Memory B cell (primary cell): Measurements from ENCODE around the gene USB1.

Experiments
- ATAC-seq: fragments of 150-1000 bp; cut with Tn5 transposase; 2 replicates; pipeline ENCODE4 v1.10.0; 2021; ENCODE audit warnings: low read depth, mild to moderate bottlenecking, moderate library complexity
- DNase-seq, 2 donors: peaks; one replicate each; pipeline ENCODE4 v3.0.0; 2022; ENCODE audit warnings: low spot score in 2 of 2
- H3K27ac Mint-ChIP-seq: one replicate; pipeline ENCODE4 v1.8.0; 2022; ENCODE audit warnings: mild to moderate bottlenecking, moderate library complexity, mixed read lengths
- H3K27me3 Mint-ChIP-seq: one replicate; pipeline ENCODE4 v1.8.0; 2022; ENCODE audit warnings: mixed read lengths
- H3K36me3 Mint-ChIP-seq: one replicate; pipeline ENCODE4 v1.8.0; 2022; ENCODE audit warnings: mild to moderate bottlenecking, mixed read lengths
- H3K4me1 Mint-ChIP-seq: one replicate; pipeline ENCODE4 v1.8.0; 2022; ENCODE audit warnings: mixed read lengths
- H3K4me3 Mint-ChIP-seq: one replicate; pipeline ENCODE4 v1.8.0; 2022; ENCODE audit warnings: mild to moderate bottlenecking, moderate library complexity, mixed read lengths
- H3K9me3 Mint-ChIP-seq: one replicate; pipeline ENCODE4 v1.8.0; 2022; ENCODE audit warnings: mixed read lengths

The USB1 gene, protein sequence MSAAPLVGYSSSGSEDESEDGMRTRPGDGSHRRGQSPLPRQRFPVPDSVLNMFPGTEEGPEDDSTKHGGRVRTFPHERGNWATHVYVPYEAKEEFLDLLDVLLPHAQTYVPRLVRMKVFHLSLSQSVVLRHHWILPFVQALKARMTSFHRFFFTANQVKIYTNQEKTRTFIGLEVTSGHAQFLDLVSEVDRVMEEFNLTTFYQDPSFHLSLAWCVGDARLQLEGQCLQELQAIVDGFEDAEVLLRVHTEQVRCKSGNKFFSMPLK

DNA sequence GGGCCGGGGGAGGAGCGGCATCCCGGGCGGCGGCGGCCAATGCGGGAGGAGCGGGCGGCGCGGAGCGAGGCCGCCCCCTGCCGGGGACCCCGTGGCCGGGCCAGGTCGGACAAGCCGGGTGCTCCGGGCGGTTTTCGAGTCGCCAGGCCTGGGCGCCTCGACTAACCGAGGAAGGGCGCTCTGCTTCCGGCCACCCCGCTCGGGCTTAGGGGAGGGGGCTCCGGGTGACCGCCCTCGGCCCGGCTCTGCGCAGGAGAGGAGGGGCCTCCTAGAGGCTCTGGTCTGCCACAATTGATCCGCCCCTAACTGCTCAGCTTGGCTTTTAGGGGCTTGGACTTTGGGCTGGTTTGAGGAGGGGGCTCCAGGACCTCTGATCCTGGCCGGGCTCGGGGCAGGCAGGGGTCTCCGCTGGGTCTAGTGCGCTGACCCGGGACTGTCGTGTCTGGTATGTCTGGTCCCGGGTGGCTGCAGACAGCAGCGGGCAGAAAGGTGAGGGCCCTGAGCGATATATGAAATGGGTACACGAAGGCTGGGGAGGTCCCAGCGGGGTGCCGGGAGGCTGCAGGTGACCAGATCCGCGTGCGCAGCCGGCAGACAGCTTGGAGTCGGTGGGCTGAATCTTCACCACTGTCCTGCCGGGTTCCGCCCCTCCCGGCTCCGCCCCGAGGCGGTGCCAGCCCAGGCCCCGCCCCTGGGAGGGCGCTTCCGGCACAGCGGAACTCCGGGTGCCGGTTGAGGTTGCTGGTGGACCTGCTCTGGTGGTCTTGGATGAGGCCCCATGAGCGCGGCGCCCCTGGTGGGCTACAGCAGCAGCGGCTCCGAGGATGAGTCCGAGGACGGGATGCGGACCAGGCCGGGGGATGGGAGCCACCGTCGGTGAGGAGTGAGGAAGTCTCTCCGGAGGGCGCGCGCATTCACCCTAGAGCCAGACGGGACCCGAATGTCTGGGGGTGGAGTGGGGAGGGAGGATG lies at the start of gene USB1:
Gene USB1, plus strand, starts transcription at position 702 of the 971 bp plus-strand sequence. Its CDS starts 77 bp downstream, at position 779.
- ATAC-seq = peak; percentile 79

DNA sequence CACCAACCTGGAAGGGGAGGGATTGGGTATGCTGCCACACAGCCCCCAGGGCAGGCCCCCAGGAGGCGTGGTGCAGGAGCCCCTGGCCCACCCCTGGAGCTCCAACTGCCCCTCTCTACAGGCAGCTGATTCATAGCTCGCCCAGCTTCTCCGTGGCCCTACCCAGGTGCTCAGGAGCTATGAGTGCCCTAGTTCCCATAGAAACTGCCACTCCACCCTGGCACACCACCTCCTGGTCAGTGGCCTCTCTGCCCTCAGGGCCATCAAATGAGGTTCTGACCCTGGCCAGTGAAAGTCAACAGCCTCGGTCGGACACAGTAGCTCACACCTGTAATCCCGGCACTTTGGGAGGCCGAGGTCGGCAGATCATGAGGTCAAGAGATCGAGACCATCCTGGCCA lies 48.3 kb upstream of the USB1 start:
- Mint-ChIP-seq H3K36me3 (no peaks in the 10 kb centered on the region), H3K27ac (no peak overlapping the region), H3K9me3 (no peaks in the 10 kb centered on the region), H3K4me3 (no peak overlapping the region), H3K4me1 (no peaks in the 10 kb centered on the region), H3K27me3 (peaks cover 4% of the 10 kb centered on the region)
- ATAC-seq = no peak
- DNase-seq = no peak

More for the DNA sequence above, at the start of gene USB1:
- peak within 1 kb of the TSS; percentile 90 for H3K4me3 Mint-ChIP-seq
- H3K9me3 Mint-ChIP-seq = no peaks in the 10 kb centered on the region
- H3K27me3 Mint-ChIP-seq = no peaks in the 10 kb centered on the region
- H3K27ac Mint-ChIP-seq = peak within 1 kb of the TSS; percentile 87
- peaks cover 26% of the 10 kb centered on the region for H3K4me1 Mint-ChIP-seq
- H3K36me3 Mint-ChIP-seq = peaks cover 12% of the 10 kb centered on the region
- peak; percentile 91 to 94 for DNase-seq

- no peak overlapping the region for H3K27ac Mint-ChIP-seq
- no peak for DNase-seq
- no peaks in the 10 kb centered on the region for H3K9me3 Mint-ChIP-seq
- peaks cover 4% of the 10 kb centered on the region for H3K27me3 Mint-ChIP-seq
- H3K4me1 Mint-ChIP-seq = no peaks in the 10 kb centered on the region
- H3K4me3 Mint-ChIP-seq = no peak overlapping the region
- no peak for ATAC-seq
- no peaks in the 10 kb centered on the region for H3K36me3 Mint-ChIP-seq
Observed at GRCh38 chr16:57953857-57954256, 47.4 kb upstream of the USB1 start.

DNA sequence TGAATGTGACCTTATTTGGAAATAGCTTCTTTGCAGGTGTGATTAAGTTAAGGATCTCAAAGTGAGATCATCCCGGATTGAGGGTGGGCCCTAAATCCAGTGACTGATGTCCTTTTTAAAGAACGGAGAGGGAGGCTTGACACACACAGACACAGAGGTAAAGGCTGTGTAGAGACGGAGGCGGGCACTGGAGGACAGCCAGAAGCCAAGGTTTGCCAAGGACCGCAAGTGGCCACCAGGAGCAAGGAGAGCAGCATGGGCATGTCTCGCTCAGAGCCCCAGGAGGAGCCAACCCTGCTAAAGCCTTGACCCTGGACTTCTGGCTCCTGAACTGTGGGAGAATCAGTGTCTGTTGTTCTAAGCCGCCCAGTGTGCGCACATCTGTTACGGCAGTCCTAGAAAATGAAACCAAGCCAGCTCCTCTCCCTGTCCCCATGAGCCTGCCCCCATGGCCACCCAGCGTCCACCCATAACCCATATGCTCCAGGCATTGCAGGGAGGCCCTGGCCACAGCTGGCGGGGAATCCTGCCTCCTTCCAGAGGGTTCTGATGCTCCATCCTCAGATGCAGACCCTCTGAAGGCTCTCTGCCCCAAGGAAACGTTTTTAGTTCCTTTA lies 45.5 kb upstream of the USB1 start:
- no peak for DNase-seq
- H3K36me3 Mint-ChIP-seq = no peaks in the 10 kb centered on the region
- H3K9me3 Mint-ChIP-seq = no peaks in the 10 kb centered on the region
- H3K27ac Mint-ChIP-seq = no peak overlapping the region
- no peak overlapping the region for H3K4me3 Mint-ChIP-seq
- no peaks in the 10 kb centered on the region for H3K4me1 Mint-ChIP-seq
- peaks cover 8% of the 10 kb centered on the region for H3K27me3 Mint-ChIP-seq
- no peak for ATAC-seq

GRCh38 chr16:57956270-57956808 lies 44.9 kb upstream of the USB1 start:
- no peaks in the 10 kb centered on the region for H3K9me3 Mint-ChIP-seq
- DNase-seq (no peak), ATAC-seq (no peak)
- no peaks in the 10 kb centered on the region for H3K4me1 Mint-ChIP-seq
- no peaks in the 10 kb centered on the region for H3K36me3 Mint-ChIP-seq
- H3K27me3 Mint-ChIP-seq = peaks cover 9% of the 10 kb centered on the region
- H3K27ac Mint-ChIP-seq = no peak overlapping the region
- H3K4me3 Mint-ChIP-seq = no peak overlapping the region

DNA sequence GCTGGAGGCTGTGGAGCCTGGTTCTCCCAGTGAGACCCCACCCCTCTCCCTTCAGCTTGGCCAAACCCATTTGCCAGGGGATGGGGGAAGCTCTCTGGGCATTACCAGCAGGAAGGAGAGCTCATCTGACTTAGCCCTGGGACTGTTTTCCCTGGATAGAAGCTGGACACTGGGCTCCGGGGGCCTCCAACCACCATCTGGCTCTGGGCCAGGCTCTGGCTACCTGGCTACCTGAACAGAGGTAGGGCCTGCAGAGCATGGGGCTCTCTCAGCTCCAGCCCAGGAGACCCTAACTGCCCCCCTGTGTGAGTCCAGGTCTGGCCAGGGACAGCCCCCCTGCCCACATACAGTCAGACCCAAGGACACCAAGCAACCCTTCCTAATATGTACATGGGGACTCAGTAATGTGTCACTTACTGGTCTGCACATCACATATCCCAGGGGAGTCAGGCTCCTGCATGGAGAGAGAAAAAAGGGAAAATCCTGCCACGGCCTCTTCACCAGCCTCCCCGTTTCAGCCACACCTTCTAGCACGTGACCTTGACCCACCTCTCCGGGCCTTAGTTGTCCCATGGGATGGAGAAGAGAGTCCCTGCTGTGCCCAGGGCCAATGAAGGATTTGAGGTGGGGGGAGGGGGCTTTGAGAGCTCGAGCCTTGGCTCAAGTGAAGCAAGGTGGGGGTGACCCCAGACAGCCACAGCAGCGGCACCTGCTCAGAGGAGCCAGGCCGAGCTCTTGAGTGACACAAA lies 44.1 kb upstream of the USB1 start:
- DNase-seq (no peak), ATAC-seq (no peak)
- no peaks in the 10 kb centered on the region for H3K4me1 Mint-ChIP-seq
- no peaks in the 10 kb centered on the region for H3K9me3 Mint-ChIP-seq
- H3K4me3 Mint-ChIP-seq = no peak overlapping the region
- peaks cover 12% of the 10 kb centered on the region for H3K27me3 Mint-ChIP-seq
- no peak overlapping the region for H3K27ac Mint-ChIP-seq
- no peaks in the 10 kb centered on the region for H3K36me3 Mint-ChIP-seq

DNA sequence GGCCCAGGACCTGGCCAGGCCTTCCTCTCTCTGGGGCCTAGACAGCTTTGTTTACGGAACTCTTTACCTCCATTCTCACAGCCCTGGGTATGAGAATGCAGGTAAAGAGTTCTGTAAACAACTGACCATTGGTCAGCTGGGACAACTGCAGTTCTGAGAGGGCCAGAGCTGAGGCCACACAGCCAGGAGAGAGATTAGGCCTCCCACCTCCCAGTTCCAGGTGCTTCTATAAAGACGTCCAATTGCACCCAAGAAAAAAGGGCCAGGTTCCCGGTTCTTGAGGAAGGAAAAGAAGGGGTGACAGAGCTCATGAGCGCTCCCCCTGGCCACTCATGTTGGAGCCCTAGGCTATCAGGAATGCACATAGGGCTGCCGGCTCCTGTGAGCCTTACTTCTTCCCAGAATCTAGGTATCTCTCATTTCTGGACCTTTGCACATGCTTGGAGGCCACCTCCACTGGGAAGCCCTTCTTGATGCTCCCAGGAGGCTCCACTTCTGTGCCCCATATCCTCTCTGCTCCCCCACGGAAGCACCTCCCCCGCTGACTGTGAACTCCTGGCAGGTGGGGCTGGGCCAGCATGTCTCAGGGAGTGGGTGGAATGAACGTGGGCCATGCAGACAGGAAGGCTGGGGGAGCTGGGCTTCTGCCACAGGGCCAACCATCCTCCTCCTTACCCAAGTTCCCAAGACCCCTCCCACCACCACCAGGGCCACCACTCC lies 43.4 kb upstream of the USB1 start:
- Mint-ChIP-seq H3K27ac (no peak overlapping the region), H3K4me1 (no peaks in the 10 kb centered on the region), H3K36me3 (no peaks in the 10 kb centered on the region), H3K4me3 (no peak overlapping the region), H3K9me3 (no peaks in the 10 kb centered on the region), H3K27me3 (peaks cover 13% of the 10 kb centered on the region)
- no peak for DNase-seq
- no peak for ATAC-seq

- peaks cover 14% of the 10 kb centered on the region for H3K27me3 Mint-ChIP-seq
- H3K4me1 Mint-ChIP-seq = no peaks in the 10 kb centered on the region
- ATAC-seq (no peak), DNase-seq (no peak)
- no peaks in the 10 kb centered on the region for H3K36me3 Mint-ChIP-seq
- H3K9me3 Mint-ChIP-seq = no peaks in the 10 kb centered on the region
- H3K4me3 Mint-ChIP-seq = no peak overlapping the region
- no peak overlapping the region for H3K27ac Mint-ChIP-seq
Observed at GRCh38 chr16:57958544-57958943, 42.7 kb upstream of the USB1 start.

DNA sequence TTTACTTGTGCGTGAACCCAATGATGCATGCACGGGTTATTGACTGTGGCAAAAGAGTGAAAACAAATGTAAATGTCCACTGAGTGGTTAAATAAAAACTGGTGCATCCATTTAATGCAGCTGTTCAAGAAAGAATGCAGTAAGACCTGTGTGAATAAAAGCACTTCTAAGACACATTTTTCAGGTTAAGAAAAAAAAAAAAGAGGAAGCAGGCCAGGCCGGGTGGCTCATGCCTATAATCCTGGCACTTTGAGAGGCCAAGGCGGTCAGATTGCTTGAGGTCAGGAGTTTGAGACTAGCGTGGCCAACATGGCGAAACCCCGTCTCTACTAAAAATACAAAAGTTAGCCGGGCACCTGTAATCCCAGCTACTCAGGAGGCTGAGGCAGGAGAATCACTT lies 42.1 kb upstream of the USB1 start:
- ATAC-seq (no peak), DNase-seq (no peak)
- Mint-ChIP-seq H3K27ac (no peak overlapping the region), H3K4me3 (no peak overlapping the region), H3K4me1 (no peaks in the 10 kb centered on the region), H3K36me3 (no peaks in the 10 kb centered on the region), H3K9me3 (no peaks in the 10 kb centered on the region), H3K27me3 (peaks cover 13% of the 10 kb centered on the region)

DNA sequence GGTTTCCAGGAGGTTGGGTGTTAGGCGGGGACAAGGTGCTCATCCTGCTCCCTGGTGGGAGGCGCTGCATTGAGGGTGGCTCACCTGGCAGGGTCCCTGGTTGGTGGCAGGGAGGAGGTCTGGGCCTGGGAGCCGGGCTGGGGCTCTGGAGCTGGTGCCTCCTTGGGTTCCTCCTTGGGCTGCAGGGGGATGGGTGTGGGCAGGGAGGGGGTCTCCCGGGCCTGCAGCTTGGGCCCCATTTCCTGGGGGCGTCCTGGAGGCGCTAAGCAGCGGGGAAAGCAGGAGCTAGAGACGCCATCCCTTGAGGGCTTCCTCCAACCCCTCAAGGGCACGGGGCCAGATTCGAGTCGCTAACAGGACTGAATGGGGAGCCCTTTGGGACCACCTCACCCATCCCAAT lies 41.4 kb upstream of the USB1 start:
- H3K4me3 Mint-ChIP-seq = no peak overlapping the region
- H3K27ac Mint-ChIP-seq = no peak overlapping the region
- H3K4me1 Mint-ChIP-seq = no peaks in the 10 kb centered on the region
- H3K36me3 Mint-ChIP-seq = no peaks in the 10 kb centered on the region
- ATAC-seq (no peak), DNase-seq (no peak)
- peaks cover 11% of the 10 kb centered on the region for H3K27me3 Mint-ChIP-seq
- no peaks in the 10 kb centered on the region for H3K9me3 Mint-ChIP-seq

DNA sequence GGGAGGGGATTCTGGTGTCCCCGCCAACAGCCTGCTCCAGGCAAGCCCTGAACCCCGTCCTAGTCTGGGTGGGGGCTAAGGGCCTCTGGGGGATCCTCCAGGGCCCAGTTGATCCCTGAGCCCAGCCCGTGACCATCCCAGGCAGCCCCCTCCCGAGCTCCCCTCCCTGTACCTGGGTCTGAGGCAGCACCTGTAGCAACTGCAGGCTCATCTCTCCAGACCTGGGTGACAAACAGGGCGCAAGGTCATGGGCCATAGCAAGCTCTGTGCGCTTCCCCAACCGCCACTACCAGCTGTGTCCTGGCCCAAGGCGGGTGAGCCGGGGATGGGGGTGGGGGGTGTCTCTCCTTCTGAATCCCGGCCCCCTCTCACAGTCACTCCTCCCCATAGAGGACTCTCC lies 40.9 kb upstream of the USB1 start:
- no peaks in the 10 kb centered on the region for H3K9me3 Mint-ChIP-seq
- peaks cover 11% of the 10 kb centered on the region for H3K27me3 Mint-ChIP-seq
- no peak overlapping the region for H3K27ac Mint-ChIP-seq
- ATAC-seq (no peak), DNase-seq (no peak)
- no peaks in the 10 kb centered on the region for H3K36me3 Mint-ChIP-seq
- no peak overlapping the region for H3K4me3 Mint-ChIP-seq
- no peaks in the 10 kb centered on the region for H3K4me1 Mint-ChIP-seq

- no peaks in the 10 kb centered on the region for H3K4me1 Mint-ChIP-seq
- H3K4me3 Mint-ChIP-seq = no peak overlapping the region
- no peak for ATAC-seq
- H3K27ac Mint-ChIP-seq = no peak overlapping the region
- H3K9me3 Mint-ChIP-seq = no peaks in the 10 kb centered on the region
- peaks cover 11% of the 10 kb centered on the region for H3K27me3 Mint-ChIP-seq
- no peak for DNase-seq
- no peaks in the 10 kb centered on the region for H3K36me3 Mint-ChIP-seq
Observed at GRCh38 chr16:57960826-57961472, 40.3 kb upstream of the USB1 start.

DNA sequence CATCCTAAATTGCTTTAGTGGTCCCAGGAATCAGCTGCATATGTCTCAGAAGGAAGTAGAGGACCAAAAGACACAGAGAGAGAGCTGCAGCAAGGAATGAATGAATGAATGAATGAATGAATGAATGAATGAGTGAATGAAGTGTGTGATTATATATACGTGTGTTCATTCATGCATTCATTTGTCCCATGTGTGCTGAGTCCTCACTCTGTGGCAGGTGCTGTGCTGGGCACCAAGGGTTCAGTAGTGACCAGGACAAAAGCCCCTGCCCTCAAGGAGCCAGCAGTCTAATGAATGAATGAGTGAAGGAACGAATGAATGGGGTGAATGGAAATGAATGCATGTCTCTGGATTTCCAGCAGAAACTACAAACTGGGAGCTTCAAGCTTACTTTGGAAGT lies 39.7 kb upstream of the USB1 start:
- peaks cover 11% of the 10 kb centered on the region for H3K27me3 Mint-ChIP-seq

More for the DNA sequence above, 39.7 kb upstream of the USB1 start:
- Mint-ChIP-seq H3K36me3 (no peaks in the 10 kb centered on the region), H3K4me3 (no peak overlapping the region), H3K9me3 (no peaks in the 10 kb centered on the region), H3K27ac (no peak overlapping the region), H3K4me1 (no peaks in the 10 kb centered on the region)
- DNase-seq (no peak), ATAC-seq (no peak)
